ENCODE results near the gene TRMT11.
"Not testable (repeated sequence)": the region's sequence is repeated elsewhere in the genome, so short reads cannot be mapped to it uniquely, and the experiment has no call there.

The TRMT11 gene

GRCh38 chr6:125988280-125988679, 1.9 kb downstream of the TRMT11 start:
- in situ Hi-C loops (cut with MboI; ENCODE audit: low sequenced_read_pairs): no loop called here

- in situ Hi-C loops (cut with MboI; ENCODE audit: low sequenced_read_pairs): no loop called here
These were observed 3.3 kb downstream of the TRMT11 start for GRCh38 chr6:125989631-125990030.

DNA sequence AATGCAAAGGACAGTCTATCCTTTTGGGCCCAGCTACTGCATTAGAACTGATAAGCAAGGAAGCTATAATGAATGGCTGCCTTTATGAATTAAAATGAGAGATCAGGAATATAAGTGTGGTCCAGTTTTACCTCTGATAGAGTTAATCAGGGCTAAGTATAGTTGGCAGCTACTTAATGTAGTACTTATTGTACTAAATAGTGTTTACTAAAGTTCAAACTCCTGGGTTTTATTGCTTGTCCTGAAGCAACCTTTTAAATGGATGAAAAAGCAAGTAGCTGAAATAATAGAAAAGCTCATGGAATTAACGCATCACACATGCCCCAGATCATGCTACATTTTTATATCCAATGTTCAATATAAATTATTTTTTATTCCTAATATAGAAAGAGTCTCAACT, 5.3 kb downstream of the TRMT11 start:
- in situ Hi-C loops (cut with MboI; ENCODE audit: low sequenced_read_pairs): no loop called here

DNA sequence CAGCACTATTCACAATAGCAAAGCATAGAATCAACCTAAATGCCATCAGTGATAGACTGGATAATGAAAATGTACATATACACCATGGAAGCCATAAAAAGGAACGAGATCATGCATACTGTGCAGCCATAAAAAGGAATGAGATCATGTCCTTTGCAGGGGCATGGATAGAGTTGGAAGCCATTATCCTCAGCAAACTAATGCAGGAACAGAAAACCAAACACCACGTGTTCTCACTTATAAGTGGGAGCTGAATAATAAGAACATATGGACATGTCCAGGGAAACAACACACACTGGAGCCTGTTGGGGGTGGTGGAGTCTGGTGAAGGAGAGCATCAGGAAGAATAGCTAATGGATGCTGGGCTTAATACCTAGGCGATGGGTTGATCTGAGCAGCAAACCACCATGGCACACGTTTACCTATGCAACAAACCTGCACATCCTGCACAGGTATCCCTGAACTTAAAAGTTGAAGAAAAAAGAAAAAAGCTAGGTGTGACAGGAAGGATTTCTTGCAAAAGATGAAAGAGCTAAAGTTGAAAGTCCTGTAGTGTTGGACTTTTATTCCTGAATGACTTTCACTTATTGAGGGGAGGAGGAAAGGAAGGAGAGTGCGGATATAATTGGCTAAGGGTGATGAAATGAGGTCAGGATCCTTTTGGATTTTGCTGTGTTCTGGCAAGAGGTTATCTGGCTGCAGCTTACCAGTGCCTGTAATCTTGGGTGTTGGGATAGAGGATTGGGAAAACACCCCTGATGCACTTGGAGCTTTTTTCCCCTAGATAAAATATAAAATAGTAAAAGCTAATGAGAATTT, 8.5 kb downstream of the TRMT11 start:
- in situ Hi-C loops (cut with MboI; ENCODE audit: low sequenced_read_pairs): no loop called here

DNA sequence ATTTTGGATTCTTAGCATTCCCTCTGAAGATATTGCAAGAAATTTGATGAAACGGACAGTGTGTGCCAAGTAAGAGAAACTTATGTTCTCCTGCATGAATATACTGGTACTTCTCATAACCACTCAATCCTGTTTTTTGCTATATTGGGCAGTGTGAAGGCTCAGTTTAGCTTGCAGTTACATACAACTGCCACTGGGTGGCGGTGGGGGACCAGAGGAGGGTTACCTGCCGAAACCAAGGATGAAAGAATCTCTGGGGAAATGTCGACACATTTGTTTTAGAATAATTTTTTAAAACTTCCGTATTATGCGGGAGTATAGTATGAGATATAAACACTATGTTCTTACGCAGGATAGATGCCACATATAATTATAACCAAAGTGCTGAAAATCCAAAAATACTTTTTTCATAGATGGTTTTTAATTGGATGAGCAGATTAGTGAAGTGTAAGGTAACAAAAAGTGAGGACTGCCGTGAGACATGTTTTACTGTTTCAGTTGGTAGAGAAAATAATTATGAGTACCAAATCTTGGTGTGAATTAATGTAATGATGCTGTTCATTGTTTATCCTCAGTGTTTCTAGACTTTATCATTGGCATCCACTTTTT, 9.7 kb downstream of the TRMT11 start:
- in situ Hi-C loops (cut with MboI; ENCODE audit: low sequenced_read_pairs): no loop called here

GRCh38 chr6:126002755-126003679, 16.7 kb downstream of the TRMT11 start:
- in situ Hi-C loops (cut with MboI; ENCODE audit: low sequenced_read_pairs): no loop called here

- in situ Hi-C loops (cut with MboI; ENCODE audit: low sequenced_read_pairs): no loop called here
These were observed 21.5 kb downstream of the TRMT11 start for GRCh38 chr6:126007800-126008199.

- in situ Hi-C loops (cut with MboI; ENCODE audit: low sequenced_read_pairs): no loop called here
These were observed 23.7 kb downstream of the TRMT11 start for GRCh38 chr6:126010040-126010439.

DNA sequence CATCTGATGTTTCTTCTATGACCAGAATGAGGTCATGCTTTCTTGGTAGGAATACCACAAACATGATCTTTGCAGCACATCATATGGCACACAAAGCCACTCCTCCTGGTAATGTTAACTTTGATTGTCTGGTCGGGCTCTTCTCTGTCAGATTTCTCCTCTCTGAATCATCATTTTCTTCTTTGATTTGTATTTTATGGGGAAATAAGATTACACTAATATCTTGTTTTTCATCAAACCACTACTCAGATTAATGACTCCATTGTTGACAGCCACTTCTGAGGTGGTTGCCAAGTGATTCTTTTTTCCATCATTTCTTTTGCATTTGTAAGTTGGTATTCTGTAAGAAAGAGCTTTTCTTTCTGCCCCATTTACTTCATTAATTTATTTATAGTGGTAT, 29.5 kb downstream of the TRMT11 start:
- in situ Hi-C loops (cut with MboI; ENCODE audit: low sequenced_read_pairs): no loop called here

GRCh38 chr6:126016591-126016990, 30.3 kb downstream of the TRMT11 start:
- in situ Hi-C loops (cut with MboI; ENCODE audit: low sequenced_read_pairs): no loop called here

GRCh38 chr6:126017668-126018067, 31.3 kb downstream of the TRMT11 start:
- in situ Hi-C loops (cut with MboI; ENCODE audit: low sequenced_read_pairs): no loop called here

- in situ Hi-C loops (cut with MboI; ENCODE audit: low sequenced_read_pairs): no loop called here
These were observed 34.1 kb downstream of the TRMT11 start for GRCh38 chr6:126020305-126021050.

- in situ Hi-C loops (cut with MboI; ENCODE audit: low sequenced_read_pairs): not testable (repeated sequence)
These were observed 37.1 kb downstream of the TRMT11 start for GRCh38 chr6:126023474-126023873.

DNA sequence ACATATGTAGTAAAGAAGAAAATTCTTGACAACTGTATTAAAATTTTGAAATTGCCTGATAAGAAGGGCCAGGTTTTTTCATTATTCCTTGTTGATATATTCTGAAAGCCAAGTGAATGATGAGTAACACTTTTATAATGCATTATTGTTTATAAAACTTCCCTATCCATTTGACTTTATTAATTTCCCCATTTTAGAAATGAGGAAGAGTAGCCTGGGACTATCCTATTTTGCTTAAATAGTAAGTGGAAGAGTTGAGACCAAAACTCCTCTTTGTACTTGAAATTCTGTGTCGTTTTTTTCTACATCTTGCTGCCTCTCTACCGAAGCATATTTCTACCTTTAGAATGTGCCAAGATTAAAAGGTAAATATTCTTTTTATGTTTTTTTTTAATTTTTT, 39.7 kb downstream of the TRMT11 start:
- in situ Hi-C loops (cut with MboI; ENCODE audit: low sequenced_read_pairs): no loop called here

DNA sequence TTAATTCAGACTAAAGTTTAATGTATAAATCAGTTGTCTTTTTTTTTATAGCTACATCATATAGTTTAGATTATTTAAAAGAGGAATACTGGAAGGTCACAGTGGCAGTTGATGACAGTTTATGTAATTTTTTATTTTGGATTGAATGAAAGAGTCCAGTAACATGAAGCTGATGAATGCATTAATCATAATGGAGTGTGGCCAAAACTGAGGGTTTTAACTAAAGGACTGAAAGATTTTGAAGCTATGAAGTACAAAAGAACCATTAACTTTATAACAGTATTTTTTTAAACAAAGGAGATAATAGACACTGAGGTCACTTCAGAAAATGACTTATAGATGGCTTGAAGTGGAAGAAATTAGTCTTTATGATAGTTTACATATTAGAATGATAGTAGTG, 41.3 kb downstream of the TRMT11 start:
- in situ Hi-C loops (cut with MboI; ENCODE audit: low sequenced_read_pairs): no loop called here

DNA sequence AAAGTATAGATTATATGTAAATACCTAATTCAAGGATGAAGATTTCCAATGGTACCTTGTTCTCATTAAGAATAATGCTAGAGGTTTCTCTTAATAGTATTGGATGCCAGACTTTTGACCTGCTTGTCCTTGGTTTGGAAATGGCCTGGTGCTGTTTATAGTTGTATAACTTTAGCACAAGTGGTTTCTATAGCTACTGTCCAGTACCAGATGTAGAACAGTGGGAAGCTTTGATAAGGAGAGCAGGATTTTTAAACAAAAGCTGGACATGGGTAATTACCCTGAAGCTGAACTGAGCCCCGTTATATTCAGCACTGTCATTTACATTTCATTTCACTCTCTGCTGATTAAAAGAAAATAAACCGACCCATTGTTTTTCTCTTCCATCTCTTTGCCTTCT, 43.7 kb downstream of the TRMT11 start:
- in situ Hi-C loops (cut with MboI; ENCODE audit: low sequenced_read_pairs): no loop called here

- in situ Hi-C loops (cut with MboI; ENCODE audit: low sequenced_read_pairs): no loop called here
These were observed 47.4 kb downstream of the TRMT11 start for GRCh38 chr6:126033696-126034095.

DNA sequence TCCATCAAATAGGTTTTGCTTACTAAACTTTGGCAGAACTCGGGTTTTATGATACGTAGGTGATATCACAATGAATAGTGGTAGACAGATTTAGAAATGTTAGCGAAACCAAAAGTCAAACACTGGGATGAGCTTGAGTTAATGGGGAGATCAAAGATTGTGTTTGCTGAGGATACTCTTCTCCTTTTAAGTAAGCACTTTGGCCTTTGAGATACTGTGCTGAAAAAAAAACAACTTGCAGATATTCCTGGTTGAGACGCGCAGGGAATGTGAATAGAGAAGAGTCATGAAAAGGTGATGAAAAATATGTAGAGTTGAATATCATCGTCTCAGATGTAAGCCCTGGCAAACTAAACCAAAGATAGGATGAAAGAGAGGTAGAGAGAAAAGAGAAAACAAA, 48.3 kb downstream of the TRMT11 start:
- in situ Hi-C loops (cut with MboI; ENCODE audit: low sequenced_read_pairs): no loop called here

- in situ Hi-C loops (cut with MboI; ENCODE audit: low sequenced_read_pairs): no loop called here
These were observed 49.4 kb downstream of the TRMT11 start for GRCh38 chr6:126035764-126036163.

- in situ Hi-C loops (cut with MboI; ENCODE audit: low sequenced_read_pairs): no loop called here
These were observed 51.9 kb downstream of the TRMT11 start for GRCh38 chr6:126038234-126038633.

DNA sequence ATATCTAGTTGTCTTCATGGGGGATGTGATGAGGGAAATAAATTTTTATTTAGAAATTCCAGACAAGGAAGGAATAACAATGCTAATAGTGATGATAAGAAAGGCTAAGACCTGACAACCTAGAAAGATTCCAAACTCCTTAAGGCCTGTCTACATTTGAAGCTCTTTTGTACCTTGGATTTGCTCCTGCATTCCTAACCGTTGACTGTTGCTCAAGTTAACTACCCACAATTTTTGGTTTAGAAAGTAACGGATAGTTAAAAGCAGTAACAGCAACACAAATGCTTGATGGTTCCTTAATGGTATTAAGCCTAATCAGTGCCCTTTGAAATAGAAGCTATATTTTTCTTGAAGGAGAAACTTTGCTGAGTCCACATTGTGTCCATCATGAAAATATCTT, 52.9 kb downstream of the TRMT11 start:
- in situ Hi-C loops (cut with MboI; ENCODE audit: low sequenced_read_pairs): no loop called here
